Stimulated activated CD4-positive, alpha-beta T cell treated with anti-CD3 and anti-CD28 coated beads, Interleukin-4, amount 100 ng/mL, for 48 hours (primary cell): Measurements from ENCODE around the gene CACNG4.
"Not testable (repeated sequence)": the region's sequence is repeated elsewhere in the genome, so short reads cannot be mapped to it uniquely, and the experiment has no call there.

Source experiments
- DNase-seq, 2 donors: peaks; one replicate each; pipeline ENCODE4 v3.0.0-alpha.2; 2020; ENCODE audit warnings: low read depth in 2 of 2

CACNG4 gene

DNA sequence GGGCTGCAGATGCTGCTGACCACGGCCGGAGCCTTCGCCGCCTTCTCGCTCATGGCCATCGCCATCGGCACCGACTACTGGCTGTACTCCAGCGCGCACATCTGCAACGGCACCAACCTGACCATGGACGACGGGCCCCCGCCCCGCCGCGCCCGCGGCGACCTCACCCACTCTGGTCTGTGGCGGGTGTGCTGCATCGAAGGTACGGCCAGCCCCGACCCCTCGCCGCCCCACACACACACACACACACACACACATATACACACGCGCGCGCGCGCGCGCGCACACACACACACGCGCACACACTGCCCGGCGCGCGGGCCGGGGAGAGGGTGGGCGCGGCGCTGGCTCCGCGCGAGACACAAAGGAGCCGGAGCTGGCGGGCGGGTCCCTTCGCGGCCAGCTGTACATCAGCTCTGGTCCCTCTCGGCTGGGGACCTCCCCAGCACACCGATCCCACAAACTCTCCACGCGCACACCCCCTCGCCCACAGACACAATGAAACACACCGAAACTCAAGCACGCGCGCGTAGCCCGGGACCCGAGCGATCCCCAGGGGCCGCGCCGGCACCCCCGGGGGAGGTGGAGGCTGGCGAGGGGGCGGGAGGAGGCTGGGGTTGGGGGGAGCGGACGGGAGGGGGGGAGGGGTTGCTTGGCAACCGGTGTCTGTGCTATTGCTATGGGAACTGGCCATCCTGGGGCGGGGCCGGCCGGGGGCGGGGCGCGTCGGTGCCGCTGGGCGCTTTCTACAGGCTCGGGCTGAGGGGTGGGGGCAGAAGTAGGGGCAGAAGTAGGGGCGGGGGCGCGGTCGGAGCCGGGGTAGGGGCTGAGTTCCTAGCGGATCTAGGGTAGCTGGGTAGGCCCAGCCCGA lies 658 bp downstream of the CACNG4 start:
- DNase-seq, result peak in 1 of 2 donors; percentile 11

- no peak for DNase-seq
Observed at GRCh38 chr17:66965801-66966262, 1.3 kb downstream of the CACNG4 start.

DNA sequence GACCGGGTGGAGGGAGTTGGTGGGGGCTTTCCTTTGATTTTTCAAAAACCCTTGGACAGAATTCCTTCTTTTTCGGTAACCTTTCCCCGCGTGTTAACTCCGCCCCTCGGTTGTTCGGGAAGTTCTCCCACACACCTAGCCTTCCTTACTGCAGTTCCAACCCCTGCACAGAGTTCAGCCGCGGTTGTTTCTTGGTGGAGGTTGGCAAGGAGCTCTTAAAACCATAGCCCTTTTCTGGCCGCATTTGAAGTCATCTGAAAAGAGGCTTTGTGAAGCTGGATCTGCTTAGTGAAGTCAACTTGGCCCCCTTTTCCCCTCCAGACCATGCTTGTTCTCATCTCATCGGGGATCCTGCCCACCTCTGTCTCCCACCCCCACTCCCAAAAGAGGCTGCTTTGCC lies 1.8 kb downstream of the CACNG4 start:
- DNase-seq, result no peak

- DNase-seq, result no peak
Observed at GRCh38 chr17:66966704-66967418, 2.4 kb downstream of the CACNG4 start.

GRCh38 chr17:66967837-66968543 lies 3.5 kb downstream of the CACNG4 start:
- DNase-seq, result no peak

GRCh38 chr17:66968916-66969315 lies 4.4 kb downstream of the CACNG4 start:
- DNase-seq, result no peak

- DNase-seq, result no peak
Observed at GRCh38 chr17:66970140-66970539, 5.6 kb downstream of the CACNG4 start.

GRCh38 chr17:66970797-66971196 lies 6.3 kb downstream of the CACNG4 start:
- no peak for DNase-seq

GRCh38 chr17:66971264-66971663 lies 6.8 kb downstream of the CACNG4 start:
- DNase-seq, result no peak

DNA sequence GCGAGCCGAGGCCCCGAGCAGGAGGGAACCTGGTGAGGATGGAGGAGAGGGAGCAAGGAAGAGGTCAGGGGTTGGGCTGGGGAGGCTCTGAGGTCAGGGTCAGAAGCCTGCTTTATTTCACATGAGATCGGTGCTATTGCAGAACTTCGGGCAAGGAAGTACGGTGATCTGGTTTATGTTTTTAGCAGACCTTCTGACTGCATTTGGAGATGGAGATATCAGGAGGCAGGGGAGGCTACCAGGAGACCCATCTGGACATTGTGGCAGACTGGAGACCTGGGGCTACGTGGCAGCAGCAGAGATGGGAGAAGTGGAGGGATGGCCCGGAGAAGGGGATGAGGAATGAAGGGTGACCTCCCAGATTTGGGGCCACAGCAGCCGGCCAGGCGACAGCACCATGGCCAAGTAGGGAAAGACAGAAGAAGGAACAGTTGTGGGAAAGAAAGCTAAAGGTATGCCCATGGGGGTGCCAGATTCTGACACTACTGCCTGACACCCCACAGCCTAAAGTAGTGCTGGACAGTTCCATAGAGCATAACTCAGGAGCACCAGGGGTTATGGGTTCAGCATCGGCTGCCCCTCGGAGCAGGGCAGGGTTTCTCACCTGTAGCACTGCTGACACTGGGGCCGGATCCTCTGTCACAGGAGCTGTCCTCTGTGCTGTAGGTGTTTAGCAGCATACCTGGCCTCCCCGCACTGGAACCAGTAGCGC lies 7.4 kb downstream of the CACNG4 start:
- DNase-seq, result no peak

- not testable (repeated sequence) for DNase-seq
Observed at GRCh38 chr17:66972442-66972830, 7.9 kb downstream of the CACNG4 start.

- no peak for DNase-seq
Observed at GRCh38 chr17:66975188-66975587, 10.7 kb downstream of the CACNG4 start.

DNA sequence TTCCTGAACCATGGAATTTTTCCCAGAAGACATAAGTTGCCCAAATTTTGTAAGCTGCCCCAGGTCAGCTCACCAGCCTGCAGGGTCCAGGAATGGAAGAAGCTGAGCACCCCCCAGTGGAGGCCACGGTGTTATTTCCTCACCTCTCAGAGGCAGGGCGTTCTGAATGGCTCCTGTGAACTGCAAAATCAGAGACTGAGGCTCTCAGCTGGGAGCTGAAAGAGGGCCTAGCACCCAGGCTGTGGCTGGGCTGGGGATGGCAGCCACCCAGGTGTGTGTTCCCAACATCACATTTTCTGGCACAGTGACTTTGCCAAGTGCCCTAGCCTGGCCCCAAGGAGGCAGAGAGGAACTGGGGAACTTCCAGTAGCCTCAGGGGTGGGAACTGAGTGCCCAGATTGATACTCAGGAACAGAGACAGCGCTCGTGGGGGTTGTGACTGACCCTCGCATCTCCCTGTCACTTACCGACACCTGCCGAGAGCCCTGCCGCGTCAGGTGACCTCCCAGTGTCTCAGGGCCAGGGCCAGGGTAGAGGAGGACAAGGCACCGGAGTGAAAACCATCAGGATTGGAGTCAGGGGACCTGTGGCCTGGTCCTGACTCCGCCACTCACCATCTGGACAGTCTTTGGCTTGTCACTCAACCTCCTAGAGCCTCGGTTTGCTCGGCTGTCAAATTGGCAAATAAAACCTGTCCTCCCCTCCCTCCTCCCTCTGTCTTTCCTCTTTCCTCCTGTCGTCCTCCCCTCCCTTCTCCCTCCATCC lies 11.3 kb downstream of the CACNG4 start:
- DNase-seq, result no peak

GRCh38 chr17:66976379-66976663 lies 11.8 kb downstream of the CACNG4 start:
- no peak for DNase-seq

GRCh38 chr17:66976781-66977201 lies 12.3 kb downstream of the CACNG4 start:
- DNase-seq, result no peak

- no peak for DNase-seq
Observed at GRCh38 chr17:66978514-66979061, 14.1 kb downstream of the CACNG4 start.

- no peak for DNase-seq
Observed at GRCh38 chr17:66980896-66981295, 16.4 kb downstream of the CACNG4 start.

- DNase-seq, result no peak
Observed at GRCh38 chr17:66981983-66982508, 17.5 kb downstream of the CACNG4 start.

DNA sequence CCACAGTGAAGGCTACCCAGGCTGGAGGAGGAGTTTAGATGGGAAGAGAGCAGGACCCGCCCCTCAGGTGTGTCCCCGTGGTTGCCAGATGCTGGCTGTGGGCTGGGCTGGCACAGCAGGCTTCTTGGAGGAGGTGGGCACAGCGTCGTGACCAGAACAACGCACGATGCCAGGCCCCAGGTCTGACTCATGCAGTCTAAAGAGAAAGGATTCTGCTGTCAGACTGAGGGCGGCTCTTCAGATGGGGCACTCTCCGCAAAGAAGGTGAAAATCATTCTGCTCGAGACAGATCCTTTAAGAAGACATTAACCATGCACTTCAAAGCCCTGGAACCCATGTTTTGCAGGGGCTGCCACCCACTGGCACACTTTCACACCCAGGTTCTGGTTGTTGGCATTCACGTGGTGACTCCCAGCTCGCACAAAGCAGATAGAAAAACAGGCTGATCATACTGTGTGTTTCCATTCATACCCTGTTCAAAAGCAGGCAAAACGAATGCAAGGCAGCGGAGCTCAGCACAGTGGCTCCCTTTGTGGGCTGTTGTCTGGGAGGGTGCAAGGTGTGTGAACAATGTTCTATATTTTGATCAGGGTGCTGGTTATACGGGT lies 19.0 kb downstream of the CACNG4 start:
- DNase-seq, result no peak

- no peak for DNase-seq
Observed at GRCh38 chr17:66984730-66985129, 20.2 kb downstream of the CACNG4 start.
